LNCaP clone FGC (cell line): Measurements from ENCODE around the gene ASCC2.

Source experiments
- DNase-seq: peaks from one replicate; pipeline ENCODE4 v3.0.0-alpha.2; 2011; ENCODE audit warnings: low read depth
- H3K4me3 ChIP-seq: 2 replicates; pipeline ENCODE4 v1.5.1; 2011; ENCODE audit warnings: mild to moderate bottlenecking, low read depth, low read length, control low read depth
- CTCF ChIP-seq: IDR thresholded peaks from 2 replicates; pipeline ENCODE4 v1.5.1; 2012; ENCODE audit warnings: mild to moderate bottlenecking; ENCODE audit not compliant: control insufficient read depth, insufficient read depth; ENCODE audit errors: extremely low read depth

Gene ASCC2

DNA sequence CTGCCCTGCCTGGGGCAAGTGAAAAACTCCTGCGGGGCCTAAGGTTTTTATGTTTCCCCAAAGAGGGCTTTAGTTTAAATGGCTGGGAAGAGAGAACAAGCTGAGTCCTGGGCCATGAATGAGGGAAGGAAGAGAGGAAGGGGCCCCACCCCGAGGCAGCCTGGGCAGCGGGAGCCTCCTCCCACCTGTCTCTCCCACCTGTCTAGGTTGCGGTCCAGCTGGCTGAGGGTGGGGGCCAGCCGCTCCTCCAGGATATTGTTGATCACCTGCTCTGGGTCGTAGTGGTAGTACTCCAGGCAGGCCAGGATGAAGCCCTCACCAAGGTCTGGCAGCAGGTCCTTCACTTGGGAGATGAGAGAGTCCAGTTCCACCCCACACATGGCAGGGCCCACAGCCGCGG, 36.3 kb downstream of the ASCC2 start:
- TF ChIP-seq CTCF = no peak
- DNase-seq = no peak
- no peak overlapping the region for H3K4me3 ChIP-seq

GRCh38 chr22:29801153-29801552, 36.9 kb downstream of the ASCC2 start:
- DNase-seq = no peak
- no peak for TF ChIP-seq CTCF

GRCh38 chr22:29799217-29799680, 38.8 kb downstream of the ASCC2 start:
- no peak for TF ChIP-seq CTCF
- DNase-seq = peak; percentile 98
- H3K4me3 ChIP-seq = peak overlapping the region; percentile 44

More at GRCh38 chr22:29801153-29801552, 36.9 kb downstream of the ASCC2 start:
- H3K4me3 ChIP-seq = no peak overlapping the region

DNA sequence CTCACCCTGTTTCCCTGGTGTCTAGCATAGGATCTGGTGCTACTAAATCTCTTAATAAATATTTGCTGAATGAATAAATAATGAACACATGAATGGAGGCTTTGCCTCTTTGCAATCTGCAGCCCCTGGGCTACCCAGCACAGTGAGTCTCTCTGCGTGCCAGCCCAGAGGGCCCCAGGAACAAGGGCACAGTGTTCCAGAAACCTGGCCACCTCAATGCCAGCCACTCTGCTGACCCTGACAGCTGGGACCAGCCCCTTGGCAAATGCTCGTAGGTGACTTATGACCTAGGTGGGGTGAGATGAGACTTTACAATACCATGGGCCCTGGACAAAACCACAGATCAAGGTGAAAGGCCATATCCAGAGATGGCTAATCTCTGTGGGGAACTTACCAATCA, 39.3 kb downstream of the ASCC2 start:
- TF ChIP-seq CTCF = no peak
- peak overlapping the region; percentile 44 for H3K4me3 ChIP-seq
- peak; percentile 56 for DNase-seq

DNA sequence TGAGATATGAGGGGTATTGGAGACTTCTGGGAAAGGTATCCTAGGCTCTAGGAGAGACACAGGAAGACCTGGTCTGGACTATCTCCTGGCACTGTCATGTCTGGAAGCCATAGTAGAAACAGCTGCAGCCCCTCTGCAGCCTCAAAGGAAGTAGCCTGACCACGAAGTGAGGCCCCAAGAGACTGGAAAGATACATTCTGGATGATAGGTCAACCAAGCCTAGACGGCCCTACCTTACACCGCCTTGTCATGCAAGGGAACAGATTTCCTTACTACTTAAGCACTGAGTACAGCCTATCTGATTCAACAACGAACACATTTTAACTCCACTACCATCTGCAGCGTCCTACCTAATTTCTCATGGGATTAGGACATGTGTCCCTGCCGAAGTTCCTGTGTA, 39.8 kb downstream of the ASCC2 start:
- H3K4me3 ChIP-seq = peak overlapping the region; percentile 44
- no peak for DNase-seq
- no peak for TF ChIP-seq CTCF

DNA sequence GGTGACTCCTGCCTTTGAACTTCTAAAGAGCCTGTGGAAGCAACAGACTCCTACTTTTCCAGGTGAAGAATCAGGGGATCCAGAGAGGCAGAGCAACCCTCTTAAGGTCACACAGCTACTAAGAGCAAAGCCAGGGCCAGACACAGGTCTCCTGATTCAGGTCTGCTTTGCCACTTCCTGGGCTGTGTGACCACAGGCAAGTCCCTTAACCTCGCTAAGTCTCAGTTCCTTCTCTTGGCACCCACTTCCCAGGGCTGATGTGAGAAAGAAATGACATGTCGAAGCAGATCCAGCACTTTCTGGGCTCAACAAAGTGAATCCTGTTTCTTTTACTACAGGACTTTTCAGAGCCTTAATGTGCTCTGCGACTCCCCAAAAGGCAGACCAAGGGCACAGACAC, 40.7 kb downstream of the ASCC2 start:
- no peak overlapping the region for H3K4me3 ChIP-seq
- DNase-seq = no peak
- no peak for TF ChIP-seq CTCF

DNA sequence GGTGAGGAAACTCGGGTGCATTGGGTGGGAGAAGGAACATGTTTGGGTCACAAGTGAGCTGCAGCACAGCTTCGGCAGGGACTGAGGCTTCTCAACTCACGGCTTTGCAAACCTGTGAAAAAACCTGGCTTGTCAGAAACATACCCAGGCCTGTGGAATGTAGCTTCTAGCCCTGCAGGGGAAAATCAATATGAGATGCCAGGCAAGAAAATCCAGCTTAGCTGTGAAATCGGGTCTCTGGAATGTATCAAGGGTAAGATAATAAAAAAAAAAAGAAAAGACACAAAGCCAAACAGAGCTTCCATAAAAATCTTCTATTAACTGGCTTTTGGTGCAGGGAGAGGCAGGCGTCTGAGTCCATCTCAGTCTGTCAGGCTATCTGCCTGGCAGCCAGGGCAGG, 42.4 kb downstream of the ASCC2 start:
- no peak for DNase-seq
- TF ChIP-seq CTCF = no peak

More for the DNA sequence above, 42.4 kb downstream of the ASCC2 start:
- H3K4me3 ChIP-seq = no peak overlapping the region
